GM21381 (cell line): ENCODE results near the gene CAMKMT.
A peak's percentile ranks its signal among the peaks of the same experiment; 100 is the strongest.
"Not testable (repeated sequence)": the region's sequence is repeated elsewhere in the genome, so short reads cannot be mapped to it uniquely, and the experiment has no call there.

Source experiments
- ATAC-seq: cut with Tn5 transposase; IDR thresholded peaks from one replicate; pipeline ENCODE4 v1.9.1; 2021; ENCODE audit warnings: mild to moderate bottlenecking, moderate library complexity; ENCODE audit not compliant: unreplicated experiment

Gene CAMKMT

GRCh38 chr2:44580875-44581515, 219.2 kb downstream of the CAMKMT start:
- ATAC-seq: no peak

GRCh38 chr2:44582363-44583008, 220.7 kb downstream of the CAMKMT start:
- ATAC-seq: no peak

GRCh38 chr2:44595615-44596014, 233.9 kb downstream of the CAMKMT start:
- ATAC-seq: not testable (repeated sequence)

GRCh38 chr2:44596537-44597320, 235.0 kb downstream of the CAMKMT start:
- ATAC-seq: peak; percentile 70

GRCh38 chr2:44598330-44599119, 236.8 kb downstream of the CAMKMT start:
- no peak for ATAC-seq

- ATAC-seq: no peak
Measured at GRCh38 chr2:44599130-44599529, 237.4 kb downstream of the CAMKMT start.

- no peak for ATAC-seq
Measured at GRCh38 chr2:44602446-44602845, 240.7 kb downstream of the CAMKMT start.

- ATAC-seq: no peak
Measured at GRCh38 chr2:44605511-44605910, 243.8 kb downstream of the CAMKMT start.

- ATAC-seq: no peak
Measured at GRCh38 chr2:44612276-44612675, 250.5 kb downstream of the CAMKMT start.

GRCh38 chr2:44614940-44615339, 253.2 kb downstream of the CAMKMT start:
- no peak for ATAC-seq

GRCh38 chr2:44615950-44616518, 254.3 kb downstream of the CAMKMT start:
- ATAC-seq: no peak

GRCh38 chr2:44616667-44617155, 255.0 kb downstream of the CAMKMT start:
- peak; percentile 69 for ATAC-seq

- ATAC-seq: no peak
Measured at GRCh38 chr2:44618251-44619023, 256.7 kb downstream of the CAMKMT start.

GRCh38 chr2:44620189-44620990, 258.6 kb downstream of the CAMKMT start:
- no peak for ATAC-seq

GRCh38 chr2:44623622-44624351, 262.0 kb downstream of the CAMKMT start:
- ATAC-seq: no peak

- no peak for ATAC-seq
Measured at GRCh38 chr2:44628297-44628696, 266.6 kb downstream of the CAMKMT start.

GRCh38 chr2:44632931-44633689, 271.4 kb downstream of the CAMKMT start:
- ATAC-seq: no peak

GRCh38 chr2:44635725-44636124, 274.0 kb downstream of the CAMKMT start:
- ATAC-seq: no peak
